Right ventricle myocardium inferior (tissue), 1 donor: ENCODE results near the gene MAN2C1. TPM values are rescaled to one million over a fixed set of nuclear protein-coding genes. Genes with fewer than 3 reads are reported as not detected.
A peak's percentile ranks its signal among the peaks of the same experiment; 100 is the strongest.
"Not testable (repeated sequence)": the region's sequence is repeated elsewhere in the genome, so short reads cannot be mapped to it uniquely, and the experiment has no call there.

Experiments used
- ATAC-seq: fragments of 200-7000 bp; cut with Tn5 transposase; one replicate; pipeline ENCODE4 v1.9.1; 2020; ENCODE audit warnings: mild to moderate bottlenecking, moderate library complexity
- DNase-seq: peaks from one replicate; pipeline ENCODE4 v3.0.0; 2021; ENCODE audit errors: missing footprints
- intact Hi-C: fragments of 100-400 bp; cut with DNase I; formaldehyde crosslinking; loops from one replicate; pipeline ENCODE4 v1.11.0; 2022
- total RNA-seq: library from RNA; stranded (reverse); fragmentation: NEBNext Ultra II Directional; extraction: Animal tissue kit (Norgen Biotek cat#: 25700); gene quantifications from one replicate; pipeline ENCODE4 v1.2.1, GENCODE V29; 2021
- donor health status: DM: no; HTN: yes; CAD: no; lungs with severe emphysema.

Gene MAN2C1
- total RNA-seq, 1 donor from 2014 or later, result 89.2 TPM

GRCh38 chr15:75349351-75349669 is 19.1 kb downstream of the MAN2C1 start:
- DNase-seq, result not testable (repeated sequence)

GRCh38 chr15:75348562-75349350 is 19.7 kb downstream of the MAN2C1 start:
- ATAC-seq, result peak; percentile 4
- intact Hi-C loops, result no loop called here
- DNase-seq, result no peak

More at GRCh38 chr15:75349351-75349669, 19.1 kb downstream of the MAN2C1 start:
- ATAC-seq, intact Hi-C loops: not testable (repeated sequence)

- intact Hi-C loops, result no loop called here
- no peak for DNase-seq
- peak; percentile 49 for ATAC-seq
These were observed 20.3 kb downstream of the MAN2C1 start for GRCh38 chr15:75348034-75348561.

- intact Hi-C loops, result no loop called here
- ATAC-seq (peak; percentile 78), DNase-seq (peak; percentile 82)
These were observed 21.0 kb downstream of the MAN2C1 start for GRCh38 chr15:75347222-75348033.

GRCh38 chr15:75346796-75347221 is 21.6 kb downstream of the MAN2C1 start, which contains the start of gene NEIL1:
Gene NEIL1 (plus strand): TSS chr15:75347039. CDS start chr15:75348906, 1,867 bp downstream.
- DNase-seq (no peak), ATAC-seq (no peak)
- intact Hi-C loops, result no loop called here

- ATAC-seq, intact Hi-C loops: not testable (repeated sequence)
- DNase-seq, result peak; percentile 14
These were observed 24.5 kb downstream of the MAN2C1 start for GRCh38 chr15:75343953-75344352.

GRCh38 chr15:75342221-75342620 is 26.2 kb downstream of the MAN2C1 start:
- peak; percentile 20 for DNase-seq
- intact Hi-C loops, result no loop called here
- ATAC-seq, result no peak

- no peak for ATAC-seq
- DNase-seq, result peak; percentile 26
- intact Hi-C loops, result no loop called here
These were observed 28.7 kb downstream of the MAN2C1 start for GRCh38 chr15:75339531-75340240.

- ATAC-seq (no peak), DNase-seq (no peak)
- intact Hi-C loops, result no loop called here
These were observed 29.7 kb downstream of the MAN2C1 start for GRCh38 chr15:75338661-75339240.

GRCh38 chr15:75335705-75336355 is 32.6 kb downstream of the MAN2C1 start, which contains the start of gene COMMD4:
Gene COMMD4 (plus strand): TSS chr15:75336063. CDS start chr15:75336090, 27 bp downstream.
- intact Hi-C loops, result no loop called here
- peak; percentile 92 for ATAC-seq

GRCh38 chr15:75335313-75335704 is 33.1 kb downstream of the MAN2C1 start:
- ATAC-seq (no peak), DNase-seq (no peak)
- intact Hi-C loops, result no loop called here

More at GRCh38 chr15:75335705-75336355, 32.6 kb downstream of the MAN2C1 start, which contains the start of gene COMMD4:
- DNase-seq, result peak; percentile 96

- ATAC-seq, intact Hi-C loops, DNase-seq: not testable (repeated sequence)
These were observed 34.6 kb downstream of the MAN2C1 start for GRCh38 chr15:75333654-75334419.

GRCh38 chr15:75332093-75332492 is 36.3 kb downstream of the MAN2C1 start:
- DNase-seq, ATAC-seq, intact Hi-C loops: not testable (repeated sequence)

GRCh38 chr15:75329571-75329970 is 38.8 kb downstream of the MAN2C1 start:
- intact Hi-C loops, result no loop called here
- DNase-seq (no peak), ATAC-seq (no peak)

GRCh38 chr15:75328493-75329314 is 39.7 kb downstream of the MAN2C1 start:
- intact Hi-C loops, result no loop called here
- ATAC-seq, result no peak

GRCh38 chr15:75327491-75327890 is 40.9 kb downstream of the MAN2C1 start:
- DNase-seq, result no peak
- intact Hi-C loops, result no loop called here
- ATAC-seq, result no peak

More at GRCh38 chr15:75328493-75329314, 39.7 kb downstream of the MAN2C1 start:
- DNase-seq, result no peak
